NCI-H187 treated with DMSO at 0.1 percent for 48 hours (cell line): ENCODE measurements around the gene C7orf33.

Experiments
- DNase-seq: peaks from one replicate; lab custom pipeline; 2025; lab: John Stamatoyannopoulos, UW

The C7orf33 gene

GRCh38 chr7:148626828-148627227, 36.3 kb downstream of the C7orf33 start:
- no peak for DNase-seq

DNA sequence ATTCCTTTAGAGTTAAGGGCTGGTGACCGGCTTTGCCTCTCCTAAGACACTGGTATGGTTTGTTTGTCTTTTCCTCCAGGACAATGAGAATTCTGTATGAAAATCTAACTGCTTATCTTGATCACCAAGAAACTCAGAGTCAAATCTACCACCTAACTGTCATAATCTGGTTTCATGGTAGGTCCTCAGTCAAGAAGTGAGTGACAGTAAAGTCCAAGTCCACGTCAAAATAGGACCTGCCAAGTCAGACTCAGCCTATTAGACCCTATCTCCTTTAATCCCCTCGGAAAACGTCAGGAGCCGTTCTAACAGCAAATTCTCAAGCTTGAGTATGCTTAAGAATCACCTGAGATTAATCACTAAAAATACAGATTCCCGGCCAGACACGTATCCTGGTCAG, 37.4 kb downstream of the C7orf33 start:
- DNase-seq: no peak

GRCh38 chr7:148630078-148630477, 39.5 kb downstream of the C7orf33 start:
- DNase-seq: no peak

DNA sequence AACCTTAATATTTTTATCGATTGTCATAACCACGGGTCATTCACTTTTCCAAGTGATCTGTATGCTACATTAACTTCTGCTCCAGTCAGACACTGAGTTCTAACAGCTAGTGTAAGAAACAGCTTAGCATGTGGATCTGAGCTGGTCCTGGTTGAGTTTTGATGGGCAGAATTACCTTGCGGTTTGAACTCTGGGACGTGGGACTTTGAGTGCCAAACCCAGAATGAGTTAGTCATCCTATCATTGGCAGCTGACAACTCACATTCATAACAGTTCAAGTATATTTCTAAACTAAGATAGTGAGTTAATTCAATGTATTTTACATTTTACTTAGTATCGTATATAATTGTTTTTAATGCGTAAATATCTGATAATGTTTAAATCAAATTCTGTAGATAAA, 43.2 kb downstream of the C7orf33 start:
- no peak for DNase-seq

- no peak for DNase-seq
Observed at GRCh38 chr7:148637094-148637493, 46.5 kb downstream of the C7orf33 start.

DNA sequence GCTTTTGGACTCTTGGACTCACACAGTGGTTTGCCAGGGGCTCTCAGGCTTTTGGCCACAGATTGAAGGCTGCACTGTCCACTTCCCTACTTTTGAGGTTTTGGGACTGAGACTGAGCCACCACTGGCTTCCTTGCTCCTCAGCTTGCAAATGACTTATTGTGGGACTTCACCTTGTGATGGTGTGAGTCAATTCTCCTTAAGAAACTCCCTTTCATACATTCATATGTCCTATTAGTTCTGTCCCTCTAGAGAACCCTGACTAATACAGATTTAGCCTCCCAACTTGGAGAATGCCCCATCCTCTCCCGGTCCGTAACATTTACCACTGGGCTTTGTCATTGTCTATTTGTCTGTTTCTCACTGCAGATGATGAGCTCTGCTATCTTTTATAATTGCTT, 55.3 kb downstream of the C7orf33 start:
- DNase-seq: no peak

GRCh38 chr7:148650232-148650858, 59.8 kb downstream of the C7orf33 start:
- DNase-seq: no peak

DNA sequence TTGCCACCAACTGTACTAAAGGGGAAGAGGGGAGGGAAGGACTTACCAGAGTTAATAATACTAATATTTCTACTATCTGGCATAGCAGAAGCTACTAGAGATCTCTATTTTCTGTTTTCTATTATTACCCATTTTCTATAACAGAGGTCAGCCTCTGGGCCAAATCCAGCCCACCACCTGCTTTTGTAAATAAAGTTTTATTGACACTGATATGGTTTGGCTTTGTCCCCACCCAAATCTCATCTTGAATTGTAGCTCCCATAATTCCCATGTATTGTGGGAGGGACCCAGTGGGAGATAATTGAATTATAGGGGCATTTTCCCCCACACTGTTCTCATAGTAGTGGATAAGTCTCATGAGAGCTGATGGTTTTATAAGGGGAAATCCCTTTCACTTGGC, 62.2 kb downstream of the C7orf33 start:
- DNase-seq: no peak

DNA sequence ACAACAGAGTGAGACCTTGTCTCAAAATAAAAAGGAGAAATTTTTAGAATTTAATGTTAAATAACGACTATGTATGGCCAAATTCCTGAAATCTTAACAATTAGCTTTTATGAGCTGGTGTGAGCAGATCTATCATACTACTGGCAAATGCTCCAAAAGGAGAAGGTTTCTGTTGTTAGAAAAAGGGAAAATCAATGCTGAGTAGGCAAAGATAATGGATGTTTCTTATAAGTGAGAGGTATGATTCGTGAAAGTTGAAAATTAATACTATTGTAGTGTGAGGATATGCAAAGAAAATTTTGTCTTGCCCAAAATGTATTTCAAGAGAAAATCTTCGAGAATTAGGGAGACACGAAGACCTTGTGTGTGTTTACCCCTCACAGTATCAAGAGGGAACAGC, 67.4 kb downstream of the C7orf33 start:
- DNase-seq: no peak

- no peak for DNase-seq
Observed at GRCh38 chr7:148661471-148661870, 70.9 kb downstream of the C7orf33 start.

DNA sequence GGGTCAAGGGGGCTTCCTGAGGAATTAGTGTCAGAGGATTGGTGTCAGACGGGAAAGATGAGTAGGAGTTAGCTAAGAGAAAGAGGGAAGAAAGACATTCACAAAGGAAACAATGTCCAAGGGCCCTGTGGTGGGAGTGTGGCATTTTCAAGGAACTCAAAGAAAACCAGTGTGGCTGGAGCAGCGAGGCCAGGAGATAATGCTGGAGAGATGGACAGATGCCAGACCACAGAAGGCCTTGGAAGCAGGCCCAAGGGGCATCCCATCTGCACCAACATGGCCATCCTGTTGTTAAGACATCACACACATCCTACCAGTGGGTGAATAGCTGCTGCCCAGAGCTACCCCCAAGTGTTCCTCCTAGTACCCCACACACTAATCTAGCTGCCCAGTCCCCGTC, 72.1 kb downstream of the C7orf33 start:
- no peak for DNase-seq

GRCh38 chr7:148664324-148664723, 73.8 kb downstream of the C7orf33 start:
- DNase-seq: no peak

- DNase-seq: no peak
Observed at GRCh38 chr7:148665221-148665620, 74.7 kb downstream of the C7orf33 start.
